GM19328 (cell line): ENCODE results near the gene RBM20.
"Not testable (repeated sequence)": the region's sequence is repeated elsewhere in the genome, so short reads cannot be mapped to it uniquely, and the experiment has no call there.

ENCODE experiments used
- ATAC-seq: cut with Tn5 transposase; IDR thresholded peaks from one replicate; pipeline ENCODE4 v1.9.1; 2021; ENCODE audit warnings: mild to moderate bottlenecking, moderate library complexity; ENCODE audit not compliant: unreplicated experiment

Gene RBM20

GRCh38 chr10:110625356-110625894 is 18.7 kb upstream of the RBM20 start:
- ATAC-seq: no peak

GRCh38 chr10:110625951-110626855 is 17.9 kb upstream of the RBM20 start:
- no peak for ATAC-seq

- no peak for ATAC-seq
These were observed 16.0 kb upstream of the RBM20 start for GRCh38 chr10:110628161-110628560.

- no peak for ATAC-seq
These were observed 14.4 kb upstream of the RBM20 start for GRCh38 chr10:110629680-110630191.

- ATAC-seq: no peak
These were observed 12.2 kb upstream of the RBM20 start for GRCh38 chr10:110631934-110632333.

GRCh38 chr10:110632591-110633215 is 11.4 kb upstream of the RBM20 start:
- no peak for ATAC-seq

- ATAC-seq: no peak
These were observed 9.5 kb upstream of the RBM20 start for GRCh38 chr10:110634527-110635209.

GRCh38 chr10:110636572-110636931 is 7.6 kb upstream of the RBM20 start:
- ATAC-seq: no peak

GRCh38 chr10:110636932-110637557 is 7.1 kb upstream of the RBM20 start:
- ATAC-seq: no peak

GRCh38 chr10:110637558-110638053 is 6.5 kb upstream of the RBM20 start:
- ATAC-seq: no peak

- no peak for ATAC-seq
These were observed 5.8 kb upstream of the RBM20 start for GRCh38 chr10:110638319-110638718.

- not testable (repeated sequence) for ATAC-seq
These were observed 5.1 kb upstream of the RBM20 start for GRCh38 chr10:110639046-110639445.

- not testable (repeated sequence) for ATAC-seq
These were observed 4.3 kb upstream of the RBM20 start for GRCh38 chr10:110639858-110640257.

GRCh38 chr10:110641256-110641655 is 2.9 kb upstream of the RBM20 start:
- ATAC-seq: no peak

GRCh38 chr10:110642204-110643034 is 1.7 kb upstream of the RBM20 start:
- ATAC-seq: no peak

GRCh38 chr10:110643035-110643652 is 992 bp upstream of the RBM20 start:
- no peak for ATAC-seq

- no peak for ATAC-seq
These were observed 694 bp downstream of the RBM20 start for GRCh38 chr10:110644598-110645462.

- no peak for ATAC-seq
These were observed 2.4 kb downstream of the RBM20 start for GRCh38 chr10:110646417-110647135.
